ENCODE results near the gene PDCD6IP.
"Not testable (repeated sequence)": the region's sequence is repeated elsewhere in the genome, so short reads cannot be mapped to it uniquely, and the experiment has no call there.

PDCD6IP gene

DNA sequence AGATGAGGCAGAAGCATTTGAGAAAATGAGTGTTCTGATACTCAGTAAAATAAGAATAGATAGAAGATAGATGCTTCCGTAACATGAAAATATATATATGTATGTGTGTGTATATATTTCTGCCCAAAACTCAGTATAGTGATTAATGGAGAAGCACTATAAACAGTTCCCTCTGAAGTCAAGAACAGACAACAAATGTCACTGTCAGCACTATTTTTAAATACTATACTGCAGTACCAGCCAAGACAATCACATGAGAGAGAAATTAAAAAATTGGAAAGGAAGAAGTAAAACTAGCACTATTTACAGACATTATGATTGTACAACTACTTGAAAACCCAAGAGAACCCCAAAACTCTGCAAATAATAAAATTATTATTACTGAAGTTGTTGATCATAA, 59.3 kb downstream of the PDCD6IP start:
- DNase-seq = not testable (repeated sequence)

DNA sequence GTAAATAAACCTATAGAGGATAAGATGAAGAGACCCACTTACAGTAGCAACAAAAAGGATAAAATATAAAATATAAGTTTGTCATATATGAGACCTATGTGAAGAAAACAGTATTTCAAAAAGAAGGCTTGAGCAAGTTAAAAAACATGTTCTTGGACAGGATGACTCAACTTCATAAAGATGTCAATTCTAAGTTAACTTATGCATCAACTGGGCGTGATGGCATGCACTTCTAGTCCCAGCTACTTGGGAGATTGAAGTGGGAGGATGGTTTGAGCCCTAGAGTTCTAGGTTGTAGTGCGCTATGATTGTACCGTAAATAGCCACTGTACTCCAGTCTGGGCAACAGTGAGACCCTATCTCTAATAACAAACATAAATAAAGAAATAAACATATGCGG, 59.7 kb downstream of the PDCD6IP start:
- DNase-seq = no peak

DNA sequence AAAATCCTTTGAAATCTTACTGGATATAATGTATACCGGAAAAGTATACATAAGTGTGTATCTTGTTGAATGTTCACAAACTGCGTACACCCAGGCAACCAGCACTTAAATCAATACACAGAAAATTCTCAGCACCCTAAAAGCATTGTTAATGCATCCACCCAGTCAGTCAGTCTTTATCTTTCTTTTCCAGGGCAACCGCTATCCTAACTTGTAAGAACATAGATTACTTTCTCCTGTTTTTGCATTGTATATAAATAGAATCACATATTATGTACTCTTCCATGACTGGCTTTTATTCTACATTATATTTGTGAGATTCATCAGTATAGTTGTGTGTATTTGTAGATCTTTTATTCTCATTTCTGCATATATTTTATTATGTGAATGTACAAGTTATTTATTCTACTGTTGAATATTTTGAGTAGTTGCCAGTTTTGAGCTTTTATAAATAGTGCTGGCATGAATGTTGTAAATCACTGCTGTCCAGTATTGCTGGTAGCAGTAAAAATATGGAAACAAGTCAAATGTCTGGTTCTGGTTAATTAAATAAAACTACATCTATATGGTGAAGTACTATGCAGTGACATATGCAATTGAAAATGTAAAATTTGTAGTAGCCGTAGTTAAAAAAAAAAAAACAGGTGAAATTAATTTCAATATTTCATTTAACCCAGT, 62.1 kb downstream of the PDCD6IP start:
- no peak for DNase-seq

GRCh38 chr3:33865133-33865532, 66.7 kb downstream of the PDCD6IP start:
- DNase-seq = no peak

GRCh38 chr3:33868309-33868708, 69.9 kb downstream of the PDCD6IP start:
- DNase-seq = no peak

GRCh38 chr3:33869977-33870376, 71.5 kb downstream of the PDCD6IP start:
- no peak for DNase-seq

DNA sequence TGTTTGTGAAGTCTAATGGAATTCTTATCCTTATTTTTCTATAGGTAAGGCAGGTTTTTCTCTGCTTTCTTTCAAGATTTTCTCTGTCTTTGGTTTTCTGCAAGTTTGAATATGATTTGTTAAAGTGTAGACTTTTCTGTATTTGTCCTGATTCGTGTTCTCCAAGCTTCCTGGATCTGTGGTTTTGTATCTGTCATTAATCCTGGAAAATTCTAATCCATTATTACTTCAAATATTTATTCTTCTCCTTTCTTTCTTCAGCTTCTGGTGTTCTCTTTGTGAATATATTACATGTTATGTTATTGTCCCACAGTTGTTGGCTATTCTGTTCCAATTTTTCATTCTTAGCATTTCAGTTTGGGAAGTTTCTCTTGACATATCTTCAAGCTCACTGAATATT, 76.4 kb downstream of the PDCD6IP start:
- DNase-seq = no peak

DNA sequence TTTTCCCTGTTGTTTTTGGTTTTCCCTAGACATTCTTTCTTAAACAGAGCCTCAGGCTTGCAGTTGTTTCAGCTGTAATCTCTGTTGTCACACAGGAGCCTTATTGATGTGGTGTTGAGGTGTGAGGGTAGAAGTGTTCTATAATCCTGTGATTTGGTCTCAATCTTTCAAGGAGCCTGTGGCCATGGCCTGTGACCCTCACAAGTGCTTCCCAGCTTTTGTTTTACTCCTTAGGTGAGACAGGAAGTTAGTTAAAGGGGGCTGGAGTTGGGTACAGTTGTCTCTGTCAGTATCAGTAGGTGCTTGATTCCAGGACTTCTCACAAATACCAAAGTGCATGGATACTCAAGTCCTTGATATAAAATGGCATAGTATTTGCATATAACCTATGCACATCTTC, 77.2 kb downstream of the PDCD6IP start:
- DNase-seq = no peak

DNA sequence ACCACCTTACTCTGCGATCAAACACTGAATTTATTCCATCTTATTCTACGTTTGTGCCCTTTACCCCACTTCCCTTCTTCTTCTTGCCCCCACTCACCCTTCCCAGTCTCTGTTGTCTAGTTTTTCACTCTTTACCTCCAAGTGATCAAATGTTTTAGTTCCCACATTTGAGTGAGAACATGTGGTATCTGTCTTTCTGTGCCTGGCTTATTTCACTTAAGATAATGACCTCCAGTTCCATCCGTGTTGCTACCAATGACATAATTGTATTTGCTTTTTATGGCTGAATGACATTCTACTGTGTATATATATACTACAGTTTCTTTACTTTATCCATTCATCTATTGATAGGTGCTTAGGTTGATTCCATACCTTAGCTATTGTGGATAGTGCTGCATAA, 78.8 kb downstream of the PDCD6IP start:
- DNase-seq = no peak

DNA sequence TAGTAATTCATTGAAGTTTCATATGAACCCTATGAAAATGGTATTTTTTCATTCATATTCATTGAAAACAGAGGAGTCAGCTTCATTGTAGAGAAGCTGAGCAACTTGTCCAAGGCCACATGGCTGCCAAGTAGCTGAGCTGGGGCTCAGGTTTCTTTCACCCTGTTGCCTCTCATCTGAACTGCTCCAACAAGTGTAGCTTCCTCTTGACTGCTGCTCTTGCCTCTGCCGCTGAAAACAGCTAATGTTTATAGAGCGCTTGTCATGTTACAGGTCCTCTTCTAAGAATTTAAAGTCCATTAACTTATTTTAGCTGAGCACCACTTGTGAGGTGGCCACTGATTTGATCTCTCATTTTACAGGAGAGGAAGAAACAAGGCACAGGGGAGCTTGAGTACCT, 81.1 kb downstream of the PDCD6IP start:
- no peak for DNase-seq

- no peak for DNase-seq
These were observed 83.0 kb downstream of the PDCD6IP start for GRCh38 chr3:33881156-33882064.

DNA sequence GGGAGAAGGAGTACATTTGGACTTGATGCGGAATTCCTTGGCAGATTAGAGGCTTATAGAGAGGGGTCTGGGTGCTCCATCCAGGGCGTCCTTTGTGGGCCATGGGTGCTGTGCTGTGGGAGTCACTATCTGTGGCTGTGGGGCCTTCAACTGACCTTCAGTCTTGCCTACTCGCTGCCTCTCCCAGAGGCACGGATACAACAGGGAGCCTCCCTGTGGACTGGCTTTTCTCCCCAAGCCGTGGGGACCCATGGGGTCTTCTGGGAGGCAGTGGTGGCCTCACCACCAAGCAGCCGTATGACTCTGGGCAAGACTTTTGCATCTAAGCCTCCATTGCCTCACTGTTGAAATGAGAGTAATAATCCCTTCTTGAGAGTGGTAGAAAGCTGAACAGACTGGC, 83.9 kb downstream of the PDCD6IP start:
- no peak for DNase-seq

- peak; percentile 61 for DNase-seq
These were observed 85.1 kb downstream of the PDCD6IP start for GRCh38 chr3:33883538-33883950.

DNA sequence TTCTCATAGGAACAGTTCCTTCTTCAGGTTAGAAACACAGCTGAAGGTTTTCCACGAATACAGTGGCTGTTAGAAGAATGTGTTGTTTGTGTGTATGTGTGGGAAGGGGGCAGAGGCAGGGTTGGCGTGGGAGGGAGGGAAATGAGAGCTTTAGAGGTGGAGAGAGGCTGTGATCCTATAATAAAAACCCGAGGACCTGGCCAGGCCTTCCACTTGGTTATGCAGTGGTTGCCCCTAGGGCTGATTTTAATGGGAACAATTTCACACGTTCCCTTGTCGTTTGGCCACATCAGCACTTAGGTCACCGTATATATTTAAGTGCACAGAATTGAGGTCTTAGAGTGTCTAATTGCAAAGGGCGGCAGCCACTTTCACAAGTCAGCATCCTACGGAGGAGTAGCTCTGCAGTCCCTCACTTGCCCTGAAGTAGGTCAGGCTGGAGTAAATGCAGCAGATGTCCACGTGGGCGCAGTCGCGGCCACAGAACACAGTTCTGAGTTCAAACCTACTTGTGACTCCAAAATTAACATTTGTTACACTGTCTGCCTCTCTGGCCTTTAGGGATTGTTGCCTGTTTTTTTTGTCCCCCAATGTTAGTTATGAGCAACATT, 85.6 kb downstream of the PDCD6IP start:
- no peak for DNase-seq

DNA sequence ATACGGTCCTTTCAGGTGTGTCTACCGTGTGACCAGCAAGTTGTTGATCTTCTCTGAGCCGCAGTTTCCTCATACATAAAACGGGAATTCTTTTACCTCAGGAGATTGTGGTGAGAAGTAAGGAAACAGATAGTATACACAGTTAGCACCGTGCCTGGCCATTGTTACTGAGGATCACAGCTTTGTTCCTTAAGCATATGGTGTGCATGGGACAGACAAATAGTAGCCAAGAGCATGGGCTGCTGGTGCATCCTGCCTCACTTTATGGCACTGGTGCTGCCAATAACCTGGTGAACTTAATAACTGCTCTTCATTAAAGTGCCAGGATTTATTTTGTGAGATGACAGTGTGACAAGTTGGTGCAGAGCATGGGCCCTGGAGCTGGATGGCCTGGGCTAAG, 86.3 kb downstream of the PDCD6IP start:
- DNase-seq = no peak

- DNase-seq = no peak
These were observed 87.1 kb downstream of the PDCD6IP start for GRCh38 chr3:33885496-33885895.

GRCh38 chr3:33886015-33886414, 87.6 kb downstream of the PDCD6IP start:
- DNase-seq = no peak

- no peak for DNase-seq
These were observed 89.0 kb downstream of the PDCD6IP start for GRCh38 chr3:33887478-33887877.

DNA sequence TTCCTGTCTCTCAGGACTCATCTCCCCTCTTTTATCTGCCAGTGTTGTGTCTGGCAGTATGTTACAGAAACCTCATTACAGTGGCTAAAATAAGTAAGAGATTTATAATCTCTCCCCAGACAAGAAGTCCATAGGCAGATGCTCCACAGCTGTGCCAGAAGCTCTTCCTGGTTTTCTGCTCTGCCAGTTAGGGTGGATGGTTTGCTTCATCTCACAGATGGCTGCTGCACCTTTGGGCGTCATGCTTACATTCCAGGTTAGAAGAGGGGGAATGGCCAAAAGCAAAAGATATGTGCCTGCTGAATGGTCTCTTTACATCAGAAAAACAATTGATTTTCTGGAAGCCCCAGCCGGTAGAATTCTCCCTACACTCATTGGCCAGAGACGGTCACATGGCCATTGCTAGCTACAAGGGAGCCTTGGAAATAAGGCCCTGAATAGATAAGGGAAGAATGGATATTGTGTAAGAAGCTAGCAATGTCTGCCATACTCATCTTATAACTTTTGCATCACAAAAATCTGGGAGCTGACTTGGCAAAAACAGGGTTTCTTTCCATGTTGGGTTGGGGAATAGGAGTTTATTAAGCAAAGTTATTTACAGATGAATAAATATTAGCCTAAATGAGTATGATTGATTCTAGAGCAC, 91.1 kb downstream of the PDCD6IP start:
- DNase-seq = no peak

GRCh38 chr3:33892655-33893054, 94.2 kb downstream of the PDCD6IP start:
- DNase-seq = no peak

DNA sequence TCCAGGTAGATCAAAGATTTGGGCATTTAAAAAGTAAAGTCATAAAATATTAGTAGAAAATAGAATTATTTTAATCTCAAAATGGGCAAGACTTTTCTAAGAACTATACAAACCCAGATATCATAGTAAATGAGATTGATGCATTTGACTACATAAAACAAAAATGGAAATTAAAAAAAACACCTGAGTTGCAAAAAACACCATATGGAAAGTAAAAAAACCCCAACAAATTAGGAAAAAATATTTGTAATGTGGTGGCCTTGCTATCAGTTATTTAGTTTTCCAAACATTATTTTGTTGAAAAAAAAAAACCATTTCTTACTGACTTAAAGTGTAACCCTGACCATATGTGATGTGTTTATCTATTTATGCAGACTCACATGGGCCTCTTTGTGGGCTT, 97.2 kb downstream of the PDCD6IP start:
- no peak for DNase-seq

- DNase-seq = no peak
These were observed 98.9 kb downstream of the PDCD6IP start for GRCh38 chr3:33897306-33897705.

DNA sequence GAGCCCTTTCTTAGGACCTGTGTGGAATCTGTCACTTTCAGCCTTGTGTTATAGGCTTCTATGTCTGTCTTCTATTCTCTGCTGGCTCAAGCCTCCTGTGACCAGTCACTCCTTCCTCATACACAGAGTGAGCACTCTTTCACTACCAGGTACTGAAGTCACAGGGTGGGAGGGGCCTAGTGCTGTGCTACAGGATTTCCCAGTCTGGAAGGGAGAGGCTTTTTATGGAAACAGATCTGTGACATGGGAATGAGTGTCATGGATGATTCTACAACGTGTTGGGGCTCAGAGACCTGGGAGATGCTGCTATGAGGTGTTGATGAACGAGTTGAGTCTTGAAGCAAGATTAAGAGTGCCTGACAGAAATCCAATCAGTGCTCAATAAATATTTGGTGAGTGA, 100.5 kb downstream of the PDCD6IP start:
- DNase-seq = no peak

GRCh38 chr3:33900440-33900808, 102.0 kb downstream of the PDCD6IP start:
- DNase-seq = no peak

Measured in activated CD8-positive, alpha-beta memory T cell treated with anti-CD3 and anti-CD28 coated beads for 24 hours (primary cell).